AG09309 (cell line): Measurements from ENCODE around the gene GLI3.

ENCODE experiments used
- DNase-seq: peaks from one replicate; pipeline ENCODE4 v3.0.0-alpha.2; 2010; ENCODE audit warnings: low read depth
- H3K4me3 ChIP-seq: 2 replicates; pipeline ENCODE4 v1.5.1; 2011; ENCODE audit warnings: mild to moderate bottlenecking, low read depth, low read length, moderate library complexity; ENCODE audit not compliant: control insufficient read depth
- CTCF ChIP-seq: IDR thresholded peaks from 2 replicates; pipeline ENCODE4 v1.5.1; 2011; ENCODE audit warnings: mild to moderate bottlenecking, low read depth, low read length, inconsistent platforms; ENCODE audit not compliant: insufficient read depth, control insufficient read depth; ENCODE audit errors: missing control alignments

The GLI3 gene

GRCh38 chr7:42151309-42151708, 85.7 kb downstream of the GLI3 start:
- no peak for DNase-seq
- H3K4me3 ChIP-seq = no peak overlapping the region
- no peak for TF ChIP-seq CTCF

GRCh38 chr7:42145539-42145938, 91.5 kb downstream of the GLI3 start:
- TF ChIP-seq CTCF = no peak
- no peak overlapping the region for H3K4me3 ChIP-seq
- no peak for DNase-seq

- no peak for TF ChIP-seq CTCF
- peak; percentile 73 for DNase-seq
- H3K4me3 ChIP-seq = no peak overlapping the region
These were observed 92.4 kb downstream of the GLI3 start for GRCh38 chr7:42144604-42145003.

GRCh38 chr7:42143711-42144600, 93.1 kb downstream of the GLI3 start:
- TF ChIP-seq CTCF = no peak
- DNase-seq = peak; percentile 42

GRCh38 chr7:42142089-42142488, 94.9 kb downstream of the GLI3 start:
- TF ChIP-seq CTCF = no peak

More at GRCh38 chr7:42143711-42144600, 93.1 kb downstream of the GLI3 start:
- peak overlapping the region; percentile 28 for H3K4me3 ChIP-seq

GRCh38 chr7:42139751-42140150, 97.3 kb downstream of the GLI3 start:
- TF ChIP-seq CTCF = no peak
- no peak overlapping the region for H3K4me3 ChIP-seq
- no peak for DNase-seq

More at GRCh38 chr7:42142089-42142488, 94.9 kb downstream of the GLI3 start:
- DNase-seq = no peak
- no peak overlapping the region for H3K4me3 ChIP-seq
